Stimulated activated CD8-positive, alpha-beta memory T cell treated with anti-CD3 and anti-CD28 coated beads, Interleukin-7, amount 100 ng/mL, for 1 hour (primary cell): Measurements from ENCODE around the gene CASTOR1.

Experiments used
- DNase-seq, 2 donors: peaks; one replicate each; pipeline ENCODE4 v3.0.0-alpha.2; 2020; ENCODE audit warnings: low read depth in 2 of 2

The CASTOR1 gene

GRCh38 chr22:30299322-30299721 is 10.0 kb upstream of the CASTOR1 start:
- no peak for DNase-seq

- DNase-seq: no peak
Observed at GRCh38 chr22:30297991-30298701, 8.8 kb upstream of the CASTOR1 start.

GRCh38 chr22:30297276-30297990 is 8.1 kb upstream of the CASTOR1 start:
- no peak for DNase-seq

- no peak for DNase-seq
Observed at GRCh38 chr22:30296833-30297232, 7.5 kb upstream of the CASTOR1 start.

- DNase-seq: no peak
Observed at GRCh38 chr22:30296324-30296723, 7.0 kb upstream of the CASTOR1 start.

GRCh38 chr22:30295576-30295975 is 6.3 kb upstream of the CASTOR1 start:
- no peak for DNase-seq

GRCh38 chr22:30294830-30295229 is 5.5 kb upstream of the CASTOR1 start:
- no peak for DNase-seq

GRCh38 chr22:30294066-30294465 is 4.8 kb upstream of the CASTOR1 start:
- DNase-seq: no peak

- DNase-seq: no peak
Observed at GRCh38 chr22:30293026-30293425, 3.7 kb upstream of the CASTOR1 start.

GRCh38 chr22:30292069-30292970 is 3.0 kb upstream of the CASTOR1 start:
- DNase-seq: no peak

GRCh38 chr22:30291058-30291892 is 2.0 kb upstream of the CASTOR1 start:
- DNase-seq: no peak

GRCh38 chr22:30290342-30291057 is 1.2 kb upstream of the CASTOR1 start:
- DNase-seq: no peak

GRCh38 chr22:30289980-30290313 is 642 bp upstream of the CASTOR1 start:
- no peak for DNase-seq

- no peak for DNase-seq
Observed at GRCh38 chr22:30288419-30289140, 725 bp downstream of the CASTOR1 start.

- DNase-seq: peak; percentile 76 to 87
Observed at GRCh38 chr22:30287648-30288418, 1.5 kb downstream of the CASTOR1 start.

- DNase-seq: peak; percentile 65 to 78
Observed at GRCh38 chr22:30286813-30287647, 2.3 kb downstream of the CASTOR1 start.

- DNase-seq: no peak
Observed at GRCh38 chr22:30286331-30286730, 3.0 kb downstream of the CASTOR1 start.

GRCh38 chr22:30285846-30286200 is 3.5 kb downstream of the CASTOR1 start:
- no peak for DNase-seq
